Right atrium auricular region (tissue), 2 donors: ENCODE results near the gene ITPRID2. TPM values are rescaled to one million over a fixed set of nuclear protein-coding genes. Genes with fewer than 3 reads are reported as not detected.

Experiments used
- DNase-seq: peaks from one replicate; pipeline ENCODE4 v3.0.0-alpha.2; 2019; ENCODE audit warnings: low spot score
- H3K27ac ChIP-seq, 2 donors: fragments of 200-600 bp; sonication (generic); 1 replicate in 1 of 2; 2 replicates in 1 of 2; pipeline ENCODE4 v1.5.1; 2016 to 2019
- H3K27me3 ChIP-seq, 2 donors: fragments of 200-600 bp; sonication (generic); one replicate each; pipeline versions ENCODE4 v1.5.1 to v1.6.0; 2017 to 2019
- H3K36me3 ChIP-seq: fragments of 200-600 bp; sonication (generic); one replicate; pipeline ENCODE4 v1.5.1; 2016
- H3K4me1 ChIP-seq, 2 donors: fragments of 200-600 bp; sonication (generic); one replicate each; pipeline versions ENCODE4 v1.5.1 to v1.6.0; 2017 to 2019
- H3K4me3 ChIP-seq, 2 donors: fragments of 200-600 bp; sonication (generic); 1 replicate in 1 of 2; 2 replicates in 1 of 2; pipeline ENCODE4 v1.5.1; 2017 to 2019; ENCODE audit warnings: mild to moderate bottlenecking in 1 of 2, moderate library complexity in 1 of 2
- H3K9me3 ChIP-seq, 2 donors: fragments of 200-600 bp; sonication (generic); one replicate each; pipeline ENCODE4 v1.5.1; 2019
- total RNA-seq, 2 donors: library from RNA; depleted of rRNA; stranded (reverse); fragments of >200 nt; gene quantifications; one replicate each; pipeline ENCODE4 v1.1.0, GENCODE V29; 2016
- TF ChIP-seq, protein P1 (sequence below), 2 donors: fragments of 200-600 bp; sonication (generic); IDR thresholded peaks; one replicate each; pipeline ENCODE4 v1.5.1; 2019; ENCODE audit warnings: antibody characterized with exemption in 2 of 2

The ITPRID2 gene
- total RNA-seq, 2 donors from 2014 or later = 52.0 to 56.5 TPM

DNA sequence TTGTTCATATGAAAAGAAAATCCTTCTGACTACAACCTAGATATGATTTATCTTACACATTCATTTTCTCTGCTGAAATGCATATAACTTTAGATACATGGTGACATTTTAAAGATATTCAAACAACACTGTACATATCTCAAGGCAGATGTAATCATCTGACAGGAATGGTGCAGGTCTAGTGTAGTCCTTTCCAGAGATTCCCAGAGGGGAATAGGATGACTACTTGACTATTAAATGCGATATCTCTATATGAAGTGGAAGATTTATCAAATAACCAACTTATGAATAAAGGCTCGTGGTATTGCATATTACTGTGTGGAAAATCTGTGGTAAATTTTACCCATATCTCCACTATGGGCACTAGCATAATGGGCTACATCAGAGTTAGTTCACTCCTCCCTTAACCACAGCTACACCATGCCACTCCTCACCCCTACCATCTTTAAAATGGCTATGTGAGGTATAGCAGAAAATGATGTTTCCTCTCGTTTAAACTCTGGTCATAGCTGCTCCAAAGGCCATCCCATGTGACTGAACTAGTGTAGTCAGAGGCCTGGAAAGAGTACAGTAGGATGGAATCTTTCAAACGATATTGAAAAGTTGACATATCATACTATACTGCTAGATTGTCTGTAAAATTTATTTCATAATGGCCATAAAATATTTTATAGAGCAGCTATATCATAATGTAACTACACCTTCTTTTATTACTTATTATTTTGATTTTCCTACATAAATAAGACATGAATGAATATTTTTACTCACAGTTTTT lies 9.1 kb upstream of the ITPRID2 start:
- Histone ChIP-seq H3K4me3 (no peak overlapping the region), H3K9me3 (no peaks in the 10 kb centered on the region), H3K27ac (no peak overlapping the region), H3K27me3 (no peaks in the 10 kb centered on the region), H3K36me3 (no peaks in the 10 kb centered on the region), H3K4me1 (no peaks in the 10 kb centered on the region)
- DNase-seq = no peak
- TF ChIP-seq, protein P1, sequence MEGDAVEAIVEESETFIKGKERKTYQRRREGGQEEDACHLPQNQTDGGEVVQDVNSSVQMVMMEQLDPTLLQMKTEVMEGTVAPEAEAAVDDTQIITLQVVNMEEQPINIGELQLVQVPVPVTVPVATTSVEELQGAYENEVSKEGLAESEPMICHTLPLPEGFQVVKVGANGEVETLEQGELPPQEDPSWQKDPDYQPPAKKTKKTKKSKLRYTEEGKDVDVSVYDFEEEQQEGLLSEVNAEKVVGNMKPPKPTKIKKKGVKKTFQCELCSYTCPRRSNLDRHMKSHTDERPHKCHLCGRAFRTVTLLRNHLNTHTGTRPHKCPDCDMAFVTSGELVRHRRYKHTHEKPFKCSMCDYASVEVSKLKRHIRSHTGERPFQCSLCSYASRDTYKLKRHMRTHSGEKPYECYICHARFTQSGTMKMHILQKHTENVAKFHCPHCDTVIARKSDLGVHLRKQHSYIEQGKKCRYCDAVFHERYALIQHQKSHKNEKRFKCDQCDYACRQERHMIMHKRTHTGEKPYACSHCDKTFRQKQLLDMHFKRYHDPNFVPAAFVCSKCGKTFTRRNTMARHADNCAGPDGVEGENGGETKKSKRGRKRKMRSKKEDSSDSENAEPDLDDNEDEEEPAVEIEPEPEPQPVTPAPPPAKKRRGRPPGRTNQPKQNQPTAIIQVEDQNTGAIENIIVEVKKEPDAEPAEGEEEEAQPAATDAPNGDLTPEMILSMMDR (IDR thresholded peaks at IDR 0.05) = no peak

DNA sequence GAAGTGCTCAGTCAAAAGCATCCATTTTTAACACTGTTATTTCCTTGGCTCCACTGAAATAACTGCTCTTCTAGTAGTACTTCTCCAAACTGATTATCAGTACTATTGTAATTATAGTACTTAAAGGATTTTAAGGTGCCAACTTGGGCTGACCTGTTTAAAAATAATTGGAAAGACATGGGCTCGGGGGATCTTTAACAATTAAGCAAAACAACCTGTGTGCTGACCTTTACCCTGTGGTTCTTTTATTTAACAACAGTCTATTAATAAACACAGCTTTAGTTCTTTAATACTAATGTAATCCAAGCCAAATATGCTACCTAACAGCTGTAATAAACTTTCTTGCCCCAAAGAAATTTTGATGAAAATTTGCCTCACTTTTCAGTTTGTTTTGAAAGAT lies 6.9 kb upstream of the ITPRID2 start:
- Histone ChIP-seq H3K27me3 (no peaks in the 10 kb centered on the region), H3K4me3 (no peak overlapping the region), H3K4me1 (no peaks in the 10 kb centered on the region), H3K9me3 (no peaks in the 10 kb centered on the region), H3K27ac (no peak overlapping the region), H3K36me3 (no peaks in the 10 kb centered on the region)
- no peak for DNase-seq
- TF ChIP-seq, protein P1 (IDR thresholded peaks at IDR 0.05) = no peak

DNA sequence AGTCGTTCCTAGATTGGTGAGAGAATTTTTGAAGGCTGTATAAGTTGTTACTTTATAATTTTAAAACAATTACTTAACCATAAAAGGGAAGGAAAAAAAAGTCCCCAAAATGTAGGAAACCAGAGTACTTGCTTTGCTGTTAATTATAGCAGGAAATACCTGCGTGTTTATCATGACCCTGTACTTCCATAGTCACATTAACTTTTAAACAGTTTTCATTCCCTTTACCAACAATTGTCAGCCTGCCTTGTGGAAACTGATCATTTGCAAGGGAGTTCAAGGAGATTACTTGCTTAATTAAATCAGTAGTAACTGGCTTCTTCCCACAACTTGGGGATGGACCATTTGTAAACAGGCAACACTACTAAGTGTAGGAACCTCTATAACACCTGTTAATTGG lies 6.4 kb upstream of the ITPRID2 start:
- Histone ChIP-seq H3K4me3 (no peak overlapping the region), H3K9me3 (no peaks in the 10 kb centered on the region), H3K4me1 (peaks cover 0 to under 1% of the 10 kb centered on the region in 2 donors), H3K27ac (no peak overlapping the region), H3K36me3 (no peaks in the 10 kb centered on the region), H3K27me3 (no peaks in the 10 kb centered on the region)
- TF ChIP-seq, protein P1 (IDR thresholded peaks at IDR 0.05) = no peak
- no peak for DNase-seq

DNA sequence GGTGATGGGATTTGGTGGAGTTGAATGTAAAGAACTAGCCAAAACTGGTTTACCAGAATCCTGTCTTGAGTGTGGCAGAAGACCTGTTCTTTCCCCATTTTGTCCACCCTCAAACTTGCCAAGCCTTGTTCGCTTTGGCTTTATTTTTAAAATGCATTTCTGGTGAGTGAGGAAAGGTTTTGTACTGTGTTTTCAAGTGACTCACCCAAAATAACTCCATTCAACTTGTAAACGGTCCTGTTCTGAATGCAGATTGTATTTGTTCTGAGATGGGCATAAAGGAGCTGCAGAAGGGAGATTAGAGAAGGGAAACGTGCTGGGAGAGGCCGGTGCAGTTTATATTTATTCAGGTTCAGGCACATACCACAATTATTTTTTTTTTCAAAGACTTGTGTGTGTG lies 5.3 kb upstream of the ITPRID2 start:
- no peak overlapping the region for H3K27ac ChIP-seq
- H3K36me3 ChIP-seq = no peaks in the 10 kb centered on the region
- no peak for DNase-seq
- no peak overlapping the region for H3K4me3 ChIP-seq
- H3K9me3 ChIP-seq = no peaks in the 10 kb centered on the region
- no peaks in the 10 kb centered on the region for H3K27me3 ChIP-seq
- peaks cover 0 to 11% of the 10 kb centered on the region in 2 donors for H3K4me1 ChIP-seq
- TF ChIP-seq, protein P1 (IDR thresholded peaks at IDR 0.05) = no peak

DNA sequence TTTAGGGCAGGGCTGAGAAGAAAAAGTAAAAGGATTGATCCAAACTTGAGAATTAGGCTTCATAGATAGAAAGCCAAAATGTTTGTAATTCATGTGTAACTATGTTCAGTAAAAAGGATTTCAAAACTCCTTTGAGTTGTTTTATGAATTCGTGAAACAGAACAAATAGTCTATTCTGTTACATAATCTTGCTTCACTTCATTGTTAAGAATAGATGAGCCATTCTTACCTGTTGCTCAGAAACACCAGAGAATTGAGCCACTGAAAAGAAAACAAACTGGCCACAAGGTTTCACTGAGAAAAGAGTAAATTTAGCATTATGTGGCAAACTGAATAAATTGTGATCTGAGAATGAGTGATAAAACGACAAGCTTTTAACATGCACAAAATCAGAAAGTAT lies 4.5 kb upstream of the ITPRID2 start:
- H3K27ac ChIP-seq = no peak overlapping the region
- no peaks in the 10 kb centered on the region for H3K27me3 ChIP-seq
- no peaks in the 10 kb centered on the region for H3K36me3 ChIP-seq
- no peak for DNase-seq
- H3K4me1 ChIP-seq = peaks cover 0 to 12% of the 10 kb centered on the region in 2 donors
- TF ChIP-seq, protein P1 (IDR thresholded peaks at IDR 0.05) = no peak
- no peaks in the 10 kb centered on the region for H3K9me3 ChIP-seq
- no peak overlapping the region for H3K4me3 ChIP-seq

DNA sequence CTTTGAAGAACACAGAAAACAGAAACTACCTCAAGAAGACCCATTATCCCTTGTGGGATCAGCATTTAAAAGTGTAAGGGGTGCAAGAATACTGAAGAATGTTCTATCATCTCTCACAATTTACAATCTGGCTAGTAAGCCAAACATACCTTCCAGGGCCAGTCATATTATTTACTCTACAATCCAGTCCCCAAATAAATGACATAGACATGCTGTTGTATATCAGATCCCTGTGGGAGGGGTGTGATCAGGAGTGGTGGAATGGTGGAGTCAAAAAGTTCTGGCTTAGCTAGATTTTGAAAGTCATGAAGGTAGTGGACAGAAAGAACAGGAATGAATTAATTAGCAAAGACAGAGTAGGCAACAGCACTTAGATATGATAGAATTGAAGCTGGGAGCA lies 1.8 kb upstream of the ITPRID2 start:
- H3K9me3 ChIP-seq = no peaks in the 10 kb centered on the region
- no peaks in the 10 kb centered on the region for H3K36me3 ChIP-seq
- H3K27me3 ChIP-seq = no peaks in the 10 kb centered on the region
- no peak for DNase-seq
- H3K4me1 ChIP-seq = peaks cover 0 to 27% of the 10 kb centered on the region in 2 donors
- TF ChIP-seq, protein P1 (IDR thresholded peaks at IDR 0.05) = no peak
- no peak overlapping the region for H3K4me3 ChIP-seq
- H3K27ac ChIP-seq = no peak overlapping the region
